SW 1271 (cell line): ENCODE data around the gene CYP2S1.
A peak's percentile ranks its signal among the peaks of the same experiment; 100 is the strongest.
"Not testable (repeated sequence)": the region's sequence is repeated elsewhere in the genome, so short reads cannot be mapped to it uniquely, and the experiment has no call there.

Source experiments
- DNase-seq, 2 experiments: peaks; one replicate each; lab custom pipeline; 2025; lab: John Stamatoyannopoulos, UW

Gene CYP2S1, protein sequence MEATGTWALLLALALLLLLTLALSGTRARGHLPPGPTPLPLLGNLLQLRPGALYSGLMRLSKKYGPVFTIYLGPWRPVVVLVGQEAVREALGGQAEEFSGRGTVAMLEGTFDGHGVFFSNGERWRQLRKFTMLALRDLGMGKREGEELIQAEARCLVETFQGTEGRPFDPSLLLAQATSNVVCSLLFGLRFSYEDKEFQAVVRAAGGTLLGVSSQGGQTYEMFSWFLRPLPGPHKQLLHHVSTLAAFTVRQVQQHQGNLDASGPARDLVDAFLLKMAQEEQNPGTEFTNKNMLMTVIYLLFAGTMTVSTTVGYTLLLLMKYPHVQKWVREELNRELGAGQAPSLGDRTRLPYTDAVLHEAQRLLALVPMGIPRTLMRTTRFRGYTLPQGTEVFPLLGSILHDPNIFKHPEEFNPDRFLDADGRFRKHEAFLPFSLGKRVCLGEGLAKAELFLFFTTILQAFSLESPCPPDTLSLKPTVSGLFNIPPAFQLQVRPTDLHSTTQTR

DNA sequence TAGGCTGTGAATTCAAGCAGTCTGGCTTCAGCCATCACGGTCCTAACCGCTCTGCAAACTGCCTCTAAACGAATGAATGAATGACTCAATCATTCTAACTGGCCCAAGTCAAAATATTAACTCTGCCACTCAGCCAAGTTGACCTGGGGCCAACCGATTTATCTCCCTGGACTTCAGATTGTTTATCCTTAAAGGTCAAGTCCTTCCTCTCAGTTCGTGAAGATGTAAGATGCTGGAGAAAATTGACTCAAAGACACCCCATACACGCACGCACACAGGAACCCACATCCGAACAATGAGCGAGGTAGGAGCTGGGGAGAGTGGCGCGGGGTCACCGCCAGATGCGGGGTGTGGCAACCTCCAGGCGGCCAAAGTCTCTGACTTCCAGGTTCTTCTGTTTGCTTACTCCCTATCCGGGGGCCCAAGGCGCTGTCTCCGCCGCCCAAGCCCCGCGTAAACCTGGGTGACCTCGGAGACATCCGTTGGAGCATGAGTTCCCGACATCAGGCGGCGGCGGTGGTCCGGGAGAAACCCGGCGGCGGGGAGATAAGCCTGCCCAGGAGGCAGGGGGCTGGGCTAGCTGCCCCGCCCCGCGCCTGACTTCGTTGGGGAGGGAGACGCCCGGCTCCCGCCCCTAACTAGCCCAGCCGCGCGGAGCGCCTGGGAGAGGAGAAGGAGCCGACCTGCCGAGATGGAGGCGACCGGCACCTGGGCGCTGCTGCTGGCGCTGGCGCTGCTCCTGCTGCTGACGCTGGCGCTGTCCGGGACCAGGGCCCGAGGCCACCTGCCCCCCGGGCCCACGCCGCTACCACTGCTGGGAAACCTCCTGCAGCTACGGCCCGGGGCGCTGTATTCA is at the start of gene CYP2S1:
TSS of gene CYP2S1 (plus strand) at position 646 of the 856 bp plus-strand sequence. CDS start at position 692, 46 bp downstream.
- DNase-seq, result no peak

DNA sequence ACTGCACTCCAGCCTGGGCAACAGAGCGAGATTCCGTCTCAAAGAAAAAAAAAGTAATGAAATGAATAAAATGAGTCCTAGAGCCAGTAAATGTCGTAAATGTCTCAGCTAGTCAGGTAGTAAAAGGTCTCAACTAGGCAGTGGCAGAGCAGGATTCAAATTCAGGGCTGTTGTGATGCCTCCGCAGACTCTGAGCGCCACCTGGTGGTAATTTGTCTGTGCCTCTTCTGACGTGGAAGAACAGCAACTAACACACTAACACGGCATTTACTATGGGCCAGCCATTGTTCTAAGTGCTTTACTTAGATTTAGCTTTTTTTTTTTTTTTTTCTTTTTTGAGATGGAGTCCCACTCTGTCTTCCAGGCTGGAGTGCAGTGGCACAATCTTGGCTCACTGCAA is 48.6 kb upstream of the CYP2S1 start:
- DNase-seq, result peak; percentile 26 to 67

DNA sequence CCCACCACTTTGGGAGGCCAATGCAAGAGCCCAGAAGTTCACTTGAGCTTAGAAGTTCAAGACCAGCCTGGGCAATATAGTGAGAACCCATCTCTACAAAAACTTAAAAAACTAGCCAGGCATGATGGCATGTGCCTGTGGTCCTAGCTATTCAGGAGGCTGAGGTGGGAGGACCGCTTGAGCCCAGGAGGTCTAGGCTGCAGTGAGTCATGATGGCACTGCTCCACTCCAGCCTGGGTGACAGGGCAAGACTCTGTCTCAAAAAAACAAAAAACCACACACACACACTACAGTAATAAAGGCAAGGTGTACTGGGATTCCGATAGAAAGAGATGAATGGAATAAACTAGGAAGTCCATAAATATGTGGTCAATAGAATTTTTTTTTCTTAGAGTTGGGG is 43.2 kb upstream of the CYP2S1 start:
- no peak for DNase-seq

DNA sequence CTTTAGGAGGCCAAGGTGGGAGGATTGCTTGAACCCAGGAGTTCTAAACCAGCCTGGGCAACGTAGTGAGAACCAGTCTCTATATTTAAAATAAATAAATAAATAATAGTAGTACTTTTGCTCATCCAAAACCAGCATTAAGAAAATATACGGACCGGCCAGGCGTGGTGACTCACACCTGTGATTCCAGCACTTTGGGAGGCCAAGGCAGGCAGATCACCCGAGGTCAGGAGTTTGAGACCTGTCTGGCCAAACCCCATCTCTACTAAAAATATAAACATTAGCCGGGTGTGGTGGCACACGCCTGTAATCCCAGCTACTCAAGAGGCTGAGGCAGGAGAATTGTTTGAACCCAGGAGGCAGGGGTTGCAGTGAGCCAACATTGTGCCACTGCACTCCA is 42.0 kb upstream of the CYP2S1 start:
- not testable (repeated sequence) for DNase-seq

- no peak for DNase-seq
These were observed 39.0 kb upstream of the CYP2S1 start for GRCh38 chr19:41154060-41154459.

DNA sequence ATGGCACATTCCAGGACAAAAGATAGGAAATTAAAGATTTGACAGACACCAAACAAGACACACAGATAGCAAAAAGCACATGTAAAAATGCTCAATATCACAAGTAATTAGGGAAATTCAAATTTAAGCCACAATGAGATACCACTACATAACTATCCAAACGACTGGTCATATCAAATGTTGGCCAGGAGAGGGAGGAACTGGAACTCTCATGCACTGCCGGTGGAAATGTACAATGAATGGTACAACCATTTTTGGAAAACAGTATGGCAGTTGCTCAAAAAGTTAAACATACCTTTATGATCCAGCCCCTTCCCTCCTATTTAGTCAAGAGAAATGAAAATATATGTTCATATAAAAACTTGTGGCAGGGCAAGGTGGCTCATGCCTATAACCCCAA is 36.8 kb upstream of the CYP2S1 start:
- DNase-seq, result no peak

DNA sequence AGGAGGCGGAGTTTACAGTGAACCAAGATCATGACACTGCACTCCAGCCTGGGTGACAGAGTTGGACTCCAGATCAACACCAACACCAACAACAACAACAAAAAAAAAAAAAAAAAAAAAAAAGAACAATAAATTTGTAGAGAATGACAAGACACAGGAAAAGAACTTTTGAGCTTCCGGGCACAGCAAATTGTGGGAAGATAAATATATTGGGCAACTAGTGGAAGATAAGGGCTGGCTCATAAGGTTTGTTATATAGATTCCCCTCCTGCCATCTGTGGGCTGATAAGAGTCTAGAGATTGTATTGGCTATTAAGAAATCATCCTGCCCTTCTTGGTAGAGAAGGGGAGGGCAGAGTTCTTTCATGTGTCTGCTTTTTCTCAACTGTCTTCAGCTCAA is 33.1 kb upstream of the CYP2S1 start:
- DNase-seq, result no peak

DNA sequence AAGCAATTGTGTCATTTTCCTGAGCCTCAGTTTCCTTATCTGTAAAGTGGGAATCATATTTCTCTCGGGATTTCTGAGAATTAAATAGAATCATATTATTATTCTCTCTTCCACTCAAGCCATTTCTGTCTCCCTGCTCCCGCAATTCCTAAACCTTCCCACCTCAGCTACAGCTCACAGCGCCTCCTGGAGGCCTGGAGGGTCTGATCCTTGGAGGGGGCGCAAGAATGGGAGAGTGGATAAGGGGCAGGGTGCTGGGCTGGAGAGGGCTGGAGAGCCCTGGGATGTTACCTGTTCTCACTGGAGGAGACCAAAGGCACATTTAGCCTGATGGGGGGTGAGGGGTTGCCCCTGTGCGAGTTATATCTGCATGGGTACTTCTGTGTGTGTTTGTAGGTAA is 31.1 kb upstream of the CYP2S1 start:
- DNase-seq, result no peak

GRCh38 chr19:41166944-41167804 is 25.8 kb upstream of the CYP2S1 start:
- DNase-seq, result no peak

DNA sequence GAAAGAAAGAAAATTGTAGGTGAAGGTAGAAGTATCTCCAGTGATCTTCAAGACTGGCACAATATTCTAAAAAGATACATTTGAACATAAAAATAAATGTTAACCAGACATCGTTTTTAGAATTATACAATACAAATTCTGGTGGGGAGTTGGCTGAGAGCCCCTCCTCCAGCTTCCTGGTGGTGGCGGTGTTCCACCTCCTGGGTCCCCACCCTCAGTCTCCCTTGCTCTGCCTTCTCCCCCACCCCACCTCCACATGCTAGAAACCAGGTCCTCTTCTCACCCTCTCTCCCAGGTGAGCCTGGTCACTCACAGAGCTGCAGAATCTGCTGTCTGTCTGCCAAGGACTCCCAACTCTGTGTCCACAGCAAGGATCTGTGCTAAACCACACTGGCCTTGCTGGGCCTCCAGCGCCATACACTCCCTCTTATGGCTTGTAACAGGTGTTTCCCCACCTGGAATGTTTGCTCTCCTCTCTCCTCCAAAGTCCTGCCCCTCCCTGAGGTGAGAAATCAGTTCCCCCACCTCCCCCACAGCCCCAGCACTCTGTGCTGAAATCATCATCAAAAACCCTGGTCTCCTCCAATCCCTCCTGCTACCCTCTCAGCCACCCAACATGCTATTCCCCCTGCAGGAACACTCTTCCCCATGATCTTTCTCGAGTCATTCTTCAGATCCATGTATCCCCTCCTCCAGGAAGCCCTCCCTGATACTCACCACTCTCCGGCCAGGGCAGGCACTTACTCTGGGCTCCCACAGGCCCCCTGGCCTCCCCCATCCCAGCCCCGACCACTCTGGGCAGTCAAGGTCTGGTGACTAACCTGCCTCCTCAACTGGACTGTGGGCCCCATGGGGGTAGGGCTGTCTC is 20.5 kb upstream of the CYP2S1 start:
- DNase-seq, result no peak

- DNase-seq, result no peak
These were observed 18.6 kb upstream of the CYP2S1 start for GRCh38 chr19:41174297-41174928.

DNA sequence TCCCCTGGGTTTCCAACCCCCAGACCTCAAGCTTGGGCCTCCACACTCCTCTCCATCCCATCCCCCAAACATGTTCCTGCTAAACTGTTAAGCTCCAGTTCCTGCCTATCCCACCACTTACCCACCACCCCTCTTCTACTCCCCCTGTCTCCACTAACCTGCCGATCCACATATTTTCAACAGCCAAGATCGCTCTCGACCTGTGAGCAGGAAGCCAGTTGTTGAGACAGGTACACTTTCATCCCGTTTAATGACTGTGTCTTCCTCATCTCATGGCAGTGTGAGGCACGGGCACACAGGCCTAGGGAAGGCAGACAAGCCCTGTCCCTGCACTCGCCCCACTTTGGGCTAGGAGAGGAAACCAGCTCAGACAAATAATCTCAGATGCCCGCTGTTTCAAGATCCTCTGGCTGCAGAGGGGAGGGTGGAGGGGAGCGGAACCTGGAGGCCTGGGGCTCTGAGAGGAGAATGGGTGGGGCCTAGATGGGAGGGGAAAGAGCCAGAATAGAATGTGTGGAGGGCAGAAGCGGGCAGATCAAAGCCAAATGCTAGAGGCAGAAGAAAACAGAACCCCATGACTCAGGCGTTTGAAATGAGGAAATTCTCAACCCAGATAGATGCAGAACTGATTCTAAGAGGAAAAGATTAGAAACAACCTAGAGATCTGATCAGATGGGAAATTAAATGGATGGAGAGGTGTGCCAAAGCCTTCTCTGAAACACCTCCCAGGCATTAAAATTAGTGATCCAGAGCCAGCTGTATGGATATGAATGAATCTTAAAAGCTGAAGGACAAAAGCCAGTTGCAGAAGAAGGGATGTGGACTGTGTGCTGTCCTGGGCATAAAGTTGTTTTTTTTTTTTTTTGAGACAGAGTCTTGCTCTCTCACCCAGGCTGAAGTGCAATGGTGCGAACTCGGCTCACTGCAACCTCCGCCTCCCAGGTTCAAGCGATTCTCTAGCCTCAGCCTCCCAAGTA is 16.9 kb upstream of the CYP2S1 start:
- no peak for DNase-seq

DNA sequence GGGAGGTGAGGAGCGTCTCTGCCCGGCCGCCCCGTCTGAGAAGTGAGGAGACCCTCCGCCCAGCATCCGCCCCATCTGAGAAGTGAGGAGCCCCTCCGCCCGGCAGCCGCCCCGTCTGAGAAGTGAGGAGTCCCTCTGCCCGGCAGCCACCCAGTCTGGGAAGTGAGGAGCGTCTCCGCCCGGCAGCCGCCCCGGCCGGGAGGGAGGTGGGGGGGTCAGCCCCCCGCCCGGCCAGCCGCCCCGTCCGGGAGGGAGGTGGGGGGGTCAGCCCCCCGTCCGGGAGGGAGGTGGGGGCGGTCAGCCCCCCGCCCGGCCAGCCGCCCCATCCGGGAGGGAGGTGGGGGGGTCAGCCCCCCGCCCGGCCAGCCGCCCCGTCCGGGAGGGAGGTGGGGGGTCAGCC is 12.8 kb upstream of the CYP2S1 start:
- DNase-seq, result not testable (repeated sequence)

DNA sequence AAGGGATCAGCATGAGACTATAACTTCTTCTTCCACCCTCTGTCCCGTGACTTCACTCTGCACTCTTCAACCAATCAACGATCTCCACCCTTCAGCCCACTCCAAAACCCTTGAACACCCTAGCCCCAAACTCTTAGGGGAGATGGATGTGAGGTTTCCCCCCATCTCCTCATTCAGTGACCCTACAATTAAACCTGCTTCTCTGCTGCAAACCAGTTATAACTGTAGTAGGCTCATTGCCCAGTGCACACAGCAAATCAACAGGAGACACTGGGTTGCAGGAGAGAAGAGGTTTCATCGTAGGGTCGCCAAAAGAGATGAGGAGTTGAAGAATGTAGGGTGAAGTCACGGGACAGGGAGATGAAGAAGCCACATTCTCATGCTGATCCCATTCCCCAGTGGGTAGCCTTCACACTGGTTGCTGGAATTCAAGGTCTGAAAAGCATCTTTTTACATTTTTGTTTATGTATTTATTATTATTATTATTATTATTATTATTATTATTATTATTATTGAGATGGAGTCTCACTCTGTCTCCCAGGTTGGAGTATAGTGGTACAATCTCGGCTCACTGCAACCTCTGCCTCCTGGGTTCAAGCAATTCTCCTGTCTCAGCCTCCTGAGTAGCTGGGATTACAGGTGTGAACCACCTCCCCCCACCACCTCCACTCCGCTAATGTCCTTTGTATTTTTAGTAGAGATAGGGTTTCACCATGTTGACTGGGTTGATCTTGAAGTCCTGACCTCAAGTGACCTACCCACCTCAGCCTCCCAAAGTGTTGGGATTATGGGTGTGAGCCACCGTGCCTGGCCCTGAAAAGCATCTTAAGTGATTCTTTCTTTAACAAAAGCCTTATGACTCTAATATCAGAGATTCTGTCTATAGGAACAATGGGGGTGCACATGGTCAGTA is 5.8 kb upstream of the CYP2S1 start:
- DNase-seq, result no peak

- no peak for DNase-seq
These were observed 5.1 kb upstream of the CYP2S1 start for GRCh38 chr19:41187884-41188279.

GRCh38 chr19:41189425-41190065 is 3.5 kb upstream of the CYP2S1 start:
- no peak for DNase-seq

- DNase-seq, result no peak
These were observed 574 bp downstream of the CYP2S1 start for GRCh38 chr19:41193430-41194156.
